HG03139 (cell line): ENCODE measurements around the gene TRNT1.

Experiments used
- ATAC-seq: cut with Tn5 transposase; IDR thresholded peaks from one replicate; pipeline ENCODE4 v1.9.1; 2021; ENCODE audit not compliant: unreplicated experiment

TRNT1 gene

GRCh38 chr3:3110749-3111361 is 15.9 kb upstream of the TRNT1 start:
- ATAC-seq: no peak

GRCh38 chr3:3113042-3113709 is 13.6 kb upstream of the TRNT1 start:
- no peak for ATAC-seq

GRCh38 chr3:3117651-3118050 is 9.1 kb upstream of the TRNT1 start:
- ATAC-seq: no peak

- ATAC-seq: no peak
Observed at GRCh38 chr3:3119393-3119851, 7.3 kb upstream of the TRNT1 start.

GRCh38 chr3:3125977-3126376 is 763 bp upstream of the TRNT1 start:
- no peak for ATAC-seq

- ATAC-seq: no peak
Observed at GRCh38 chr3:3127432-3128010, 781 bp downstream of the TRNT1 start.

GRCh38 chr3:3129579-3129978 is 2.8 kb downstream of the TRNT1 start:
- ATAC-seq: no peak

GRCh38 chr3:3133500-3133899 is 6.8 kb downstream of the TRNT1 start:
- ATAC-seq: no peak

- no peak for ATAC-seq
Observed at GRCh38 chr3:3134750-3135448, 8.2 kb downstream of the TRNT1 start.

- no peak for ATAC-seq
Observed at GRCh38 chr3:3137526-3137925, 10.8 kb downstream of the TRNT1 start.

- no peak for ATAC-seq
Observed at GRCh38 chr3:3141939-3142338, 15.2 kb downstream of the TRNT1 start.

GRCh38 chr3:3145831-3146230 is 19.1 kb downstream of the TRNT1 start:
- no peak for ATAC-seq

- ATAC-seq: no peak
Observed at GRCh38 chr3:3149560-3149959, 22.8 kb downstream of the TRNT1 start.

- ATAC-seq: no peak
Observed at GRCh38 chr3:3151513-3151912, 24.8 kb downstream of the TRNT1 start.

GRCh38 chr3:3154879-3155610 is 28.3 kb downstream of the TRNT1 start:
- no peak for ATAC-seq

GRCh38 chr3:3157484-3157883 is 30.7 kb downstream of the TRNT1 start:
- no peak for ATAC-seq

- no peak for ATAC-seq
Observed at GRCh38 chr3:3160826-3161225, 34.1 kb downstream of the TRNT1 start.

- no peak for ATAC-seq
Observed at GRCh38 chr3:3165241-3165640, 38.5 kb downstream of the TRNT1 start.

GRCh38 chr3:3165650-3166049 is 38.9 kb downstream of the TRNT1 start:
- ATAC-seq: no peak

- no peak for ATAC-seq
Observed at GRCh38 chr3:3170998-3171397, 44.3 kb downstream of the TRNT1 start.

- ATAC-seq: no peak
Observed at GRCh38 chr3:3172627-3173026, 45.9 kb downstream of the TRNT1 start.
